HCT116 (cell line): ENCODE data around the gene ZNF197.

Experiments used
- CEBPB ChIP-seq: IDR thresholded peaks from 2 replicates; pipeline ENCODE4 v1.6.1; 2012; ENCODE audit warnings: low read depth
- CTCF ChIP-seq, 3 experiments: fragments of 200-600 bp in 1 of 3; sonication (generic) in 1 of 3; IDR thresholded peaks in 2 of 3; conservative IDR thresholded peaks in 1 of 3; 2 replicates each; pipeline ENCODE4 v1.5.1; 2012 to 2017; ENCODE audit warnings: low read depth in 2 of 3, low read length in 2 of 3, antibody characterized with exemption in 1 of 3, borderline replicate concordance in 1 of 3, control low read depth in 1 of 3, mild to moderate bottlenecking in 1 of 3, mixed read lengths in 1 of 3, mixed run types in 1 of 3, moderate library complexity in 1 of 3; ENCODE audit not compliant: insufficient read depth in 1 of 3
- EZH2 ChIP-seq: fragments of 200-600 bp; sonication (generic); IDR thresholded peaks from 2 replicates; pipeline ENCODE4 v1.6.1; 2017; ENCODE audit warnings: antibody characterized with exemption, mixed run types
- POLR2A ChIP-seq: IDR thresholded peaks from 2 replicates; pipeline ENCODE4 v1.7.0; 2011; ENCODE audit warnings: borderline replicate concordance; ENCODE audit not compliant: insufficient read depth, insufficient read length; ENCODE audit errors: extremely low read depth
- SP1 ChIP-seq: IDR thresholded peaks from 2 replicates; pipeline ENCODE4 v1.6.1; 2012; ENCODE audit warnings: low read depth

- TF ChIP-seq CEBPB (no peak), SP1 (no peak), CTCF (IDR thresholded peaks at IDR 0.05 in 2 of 3, conservative IDR thresholded peaks at IDR 0.05 in 1 of 3; ENCODE audit: borderline replicate concordance in 1 of 3, insufficient read depth in 1 of 3, low read depth in 2 of 3, low read length in 2 of 3) (no peak), EZH2 (no peak), POLR2A (no peak)
These were observed 29.2 kb downstream of the ZNF197 start for GRCh38 chr3:44654039-44654438.
